ENCODE results near the gene RNF215. TPM values are rescaled to one million over a fixed set of nuclear protein-coding genes. Genes with fewer than 3 reads are reported as not detected.
A peak's percentile ranks its signal among the peaks of the same experiment; 100 is the strongest.

Gene RNF215
- total and polyA plus RNA-seq, 2 of the 13 experiments (the other 11 are each of a cell fraction or from before 2014, with no cell fraction given) = 5.3 to 6.1 TPM

- TF ChIP-seq ZNF501 (CRISPR knock-in tag; IDR thresholded peaks at IDR 0.05) (peak; percentile 70), ZNF280D (CRISPR knock-in tag; IDR thresholded peaks at IDR 0.05) (peak; percentile 16; the same call in 1 of the 2 replicates), CBX5 (CRISPR knock-in tag; IDR thresholded peaks at IDR 0.05; ENCODE audit: borderline replicate concordance) (peak; percentile 79; the same call in 1 of the 2 replicates), ZBTB26 (CRISPR knock-in tag; IDR thresholded peaks at IDR 0.05; ENCODE audit: borderline replicate concordance) (peak; percentile 45; the same call in 1 of the 2 replicates), HMG20A (CRISPR knock-in tag; IDR thresholded peaks at IDR 0.05; ENCODE audit: borderline replicate concordance) (peak; percentile 44; the same call in 1 of the 2 replicates), PAXIP1 (CRISPR knock-in tag; conservative IDR thresholded peaks at IDR 0.05) (peak; percentile 67), MEIS2 (CRISPR knock-in tag; IDR thresholded peaks at IDR 0.05) (peak; percentile 73; the same call in 1 of the 2 replicates), SIN3B (IDR thresholded peaks at IDR 0.05; ENCODE audit: low read length) (0 out of 2 replicates have a peak, but pooled peaks have one; percentile 36), NAIF1 (CRISPR knock-in tag; IDR thresholded peaks at IDR 0.05; ENCODE audit: borderline replicate concordance) (peak; percentile 87), HCFC1 (IDR thresholded peaks at IDR 0.05; ENCODE audit: low read depth, low read length) (peak; percentile 75), HDAC1 (CRISPR knock-in tag; IDR thresholded peaks at IDR 0.05) (peak; percentile 53; the same call in 1 of the 2 replicates), MXI1 (IDR thresholded peaks at IDR 0.05; ENCODE audit: borderline replicate concordance, low read depth, low read length) (peak; percentile 81; the same call in 2 of the 3 replicates), FOXP4 (CRISPR knock-in tag; IDR thresholded peaks at IDR 0.05) (peak; percentile 43; the same call in 1 of the 2 replicates), ZNF737 (CRISPR knock-in tag; IDR thresholded peaks at IDR 0.05; ENCODE audit: borderline replicate concordance) (no peak), KDM5A (IDR thresholded peaks at IDR 0.05; ENCODE audit: borderline replicate concordance, low read length) (peak; percentile 35; the same call in 1 of the 2 replicates), ZNF670 (CRISPR knock-in tag; IDR thresholded peaks at IDR 0.05; ENCODE audit: borderline replicate concordance) (peak; percentile 77), SIX1 (CRISPR knock-in tag; IDR thresholded peaks at IDR 0.05; ENCODE audit: borderline replicate concordance) (no peak; the same call in 1 of the 2 replicates), GABPB1 (CRISPR knock-in tag; IDR thresholded peaks at IDR 0.05) (peak; percentile 84)
Measured at GRCh38 chr22:30423959-30424533, 36.8 kb upstream of the RNF215 start (continued).
